ENCODE data around the gene HS2ST1.
"Not testable (repeated sequence)": the region's sequence is repeated elsewhere in the genome, so short reads cannot be mapped to it uniquely, and the experiment has no call there.

The HS2ST1 gene

GRCh38 chr1:86970938-86971337, 56.5 kb downstream of the HS2ST1 start:
- no CpG with 5 or more reads among the region's 2 CpGs for WGBS (ENCODE audit: insufficient coverage, insufficient read length)
- Histone ChIP-seq H3K27ac (ENCODE audit: low read length) (no peak overlapping the region), H3K4me1 (ENCODE audit: control insufficient read depth, insufficient read depth, low read length) (no peaks in the 10 kb centered on the region)

DNA sequence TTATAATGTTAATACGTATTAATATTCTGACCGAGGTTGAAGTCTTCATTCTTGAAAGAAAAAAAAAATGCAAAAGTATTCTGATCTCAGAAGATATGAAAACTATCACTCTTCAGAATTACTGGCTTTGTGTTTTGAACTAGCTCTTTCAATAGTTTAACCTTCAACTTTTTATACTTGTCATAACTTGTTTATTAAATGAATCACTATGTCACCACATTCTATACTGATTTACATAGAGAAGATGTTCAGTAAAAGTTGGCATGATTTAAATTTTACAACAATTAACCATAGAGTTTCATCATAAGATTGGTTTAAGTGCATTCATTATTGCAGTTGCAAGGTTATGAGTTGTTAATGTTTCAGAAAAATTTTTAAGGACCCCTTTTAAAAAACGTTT, 57.3 kb downstream of the HS2ST1 start:
- no peaks in the 10 kb centered on the region for H3K36me3 ChIP-seq (ENCODE audit: control insufficient read depth, insufficient read depth, low read length)
- H3K27ac ChIP-seq (ENCODE audit: low read length): no peak overlapping the region
- 100% methylated on average over 1 of the region's 3 CpGs for WGBS (ENCODE audit: insufficient coverage, insufficient read length)
- H3K27me3 ChIP-seq (ENCODE audit: control insufficient read depth, insufficient read depth, low read length): no peaks in the 10 kb centered on the region
- no peaks in the 10 kb centered on the region for H3K4me1 ChIP-seq (ENCODE audit: control insufficient read depth, insufficient read depth, low read length)
- H3K9me3 ChIP-seq (ENCODE audit: control insufficient read depth, insufficient read depth, low read length): no peaks in the 10 kb centered on the region
- DNase-seq (ENCODE audit: low read depth, low spot score): no peak
- no peak overlapping the region for H3K4me3 ChIP-seq (ENCODE audit: low read length)

More at GRCh38 chr1:86970938-86971337, 56.5 kb downstream of the HS2ST1 start:
- no peaks in the 10 kb centered on the region for H3K27me3 ChIP-seq (ENCODE audit: control insufficient read depth, insufficient read depth, low read length)
- H3K4me3 ChIP-seq (ENCODE audit: low read length): no peak overlapping the region
- no peaks in the 10 kb centered on the region for H3K9me3 ChIP-seq (ENCODE audit: control insufficient read depth, insufficient read depth, low read length)
- DNase-seq (ENCODE audit: low read depth, low spot score): no peak
- H3K36me3 ChIP-seq (ENCODE audit: control insufficient read depth, insufficient read depth, low read length): no peaks in the 10 kb centered on the region

- WGBS (ENCODE audit: insufficient coverage, insufficient read length): no CpG with 5 or more reads among the region's 2 CpGs
- DNase-seq (ENCODE audit: low read depth, low spot score): no peak
- Histone ChIP-seq H3K27me3 (ENCODE audit: control insufficient read depth, insufficient read depth, low read length) (no peaks in the 10 kb centered on the region), H3K9me3 (ENCODE audit: control insufficient read depth, insufficient read depth, low read length) (no peaks in the 10 kb centered on the region), H3K4me3 (ENCODE audit: low read length) (no peak overlapping the region), H3K36me3 (ENCODE audit: control insufficient read depth, insufficient read depth, low read length) (no peaks in the 10 kb centered on the region), H3K4me1 (ENCODE audit: control insufficient read depth, insufficient read depth, low read length) (no peaks in the 10 kb centered on the region), H3K27ac (ENCODE audit: low read length) (no peak overlapping the region)
Measured at GRCh38 chr1:86972262-86972661, 57.8 kb downstream of the HS2ST1 start.

DNA sequence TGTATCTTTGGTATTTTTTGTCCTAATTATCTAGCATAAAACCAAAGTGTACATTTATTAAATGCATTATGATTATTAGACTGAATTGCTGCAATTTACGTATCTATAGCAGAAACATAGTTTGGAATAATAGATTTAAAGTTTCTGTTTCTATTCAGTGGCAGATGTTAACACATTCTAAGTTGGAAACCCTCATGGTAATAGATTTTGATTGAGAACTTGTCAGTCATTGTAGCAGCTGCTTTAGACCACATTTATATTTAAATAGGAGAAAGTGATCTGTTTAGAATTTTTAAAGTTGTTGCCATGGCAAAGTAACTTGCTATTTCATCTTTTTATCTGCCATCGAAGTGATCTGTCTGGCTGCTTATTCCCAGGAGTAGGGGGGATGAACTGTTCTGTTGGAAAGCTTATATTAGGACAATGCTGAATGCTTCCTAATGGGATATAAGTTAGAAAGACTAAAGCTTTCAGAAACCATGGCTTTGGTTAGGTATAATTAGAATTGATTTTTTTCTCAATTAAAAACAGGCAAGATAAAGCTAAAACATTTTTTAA, 61.6 kb downstream of the HS2ST1 start:
- no peak overlapping the region for H3K27ac ChIP-seq (ENCODE audit: low read length)
- WGBS (ENCODE audit: insufficient coverage, insufficient read length): no CpG with 5 or more reads among the region's 2 CpGs

GRCh38 chr1:86976664-86977063, 62.2 kb downstream of the HS2ST1 start:
- H3K4me3 ChIP-seq (ENCODE audit: low read length): no peak overlapping the region
- H3K27me3 ChIP-seq (ENCODE audit: control insufficient read depth, insufficient read depth, low read length): no peaks in the 10 kb centered on the region
- H3K36me3 ChIP-seq (ENCODE audit: control insufficient read depth, insufficient read depth, low read length): no peaks in the 10 kb centered on the region
- H3K9me3 ChIP-seq (ENCODE audit: control insufficient read depth, insufficient read depth, low read length): no peaks in the 10 kb centered on the region
- DNase-seq (ENCODE audit: low read depth, low spot score): no peak
- no peak overlapping the region for H3K27ac ChIP-seq (ENCODE audit: low read length)
- no peaks in the 10 kb centered on the region for H3K4me1 ChIP-seq (ENCODE audit: control insufficient read depth, insufficient read depth, low read length)

More for the DNA sequence above, 61.6 kb downstream of the HS2ST1 start:
- no peaks in the 10 kb centered on the region for H3K4me1 ChIP-seq (ENCODE audit: control insufficient read depth, insufficient read depth, low read length)
- H3K36me3 ChIP-seq (ENCODE audit: control insufficient read depth, insufficient read depth, low read length): no peaks in the 10 kb centered on the region
- no peak for DNase-seq (ENCODE audit: low read depth, low spot score)
- H3K4me3 ChIP-seq (ENCODE audit: low read length): no peak overlapping the region
- no peaks in the 10 kb centered on the region for H3K27me3 ChIP-seq (ENCODE audit: control insufficient read depth, insufficient read depth, low read length)
- H3K9me3 ChIP-seq (ENCODE audit: control insufficient read depth, insufficient read depth, low read length): no peaks in the 10 kb centered on the region

DNA sequence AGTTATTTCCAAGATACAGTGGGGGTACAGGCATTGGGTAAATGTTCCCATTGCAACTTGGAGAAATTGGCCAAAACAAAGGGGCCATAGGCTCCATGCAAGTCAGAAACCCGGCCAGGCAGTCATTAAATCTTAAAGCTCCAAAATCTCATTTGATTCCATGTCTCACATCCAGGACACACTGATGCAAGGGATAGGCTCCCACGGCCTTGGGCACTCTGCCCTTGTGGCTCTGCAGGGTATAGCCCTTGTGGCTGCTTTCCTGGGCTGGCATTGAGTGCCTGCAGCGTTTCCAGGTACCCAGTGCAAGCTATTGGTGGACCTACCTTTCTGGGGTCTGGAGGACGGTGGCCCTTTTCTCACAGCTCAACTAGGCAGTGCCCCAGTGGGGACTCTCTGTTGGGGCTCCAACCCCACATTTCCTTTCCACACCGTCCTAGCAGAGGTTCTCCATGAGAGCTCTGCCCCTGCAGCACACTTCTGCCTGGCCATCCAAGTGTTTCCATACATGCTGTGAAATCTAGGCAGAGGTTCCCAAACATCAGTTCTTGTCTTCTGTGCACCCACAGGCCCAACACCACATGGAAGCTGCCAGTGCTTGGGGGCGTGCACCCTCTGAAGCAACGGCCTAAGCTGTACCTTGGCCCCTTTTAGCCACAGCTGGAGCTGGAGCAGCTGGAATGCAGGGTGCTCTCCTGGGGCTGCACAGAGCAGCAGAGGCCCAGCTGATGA, 67.2 kb downstream of the HS2ST1 start:
- H3K27me3 ChIP-seq (ENCODE audit: control insufficient read depth, insufficient read depth, low read length): no peaks in the 10 kb centered on the region
- no peak overlapping the region for H3K27ac ChIP-seq (ENCODE audit: low read length)
- no peaks in the 10 kb centered on the region for H3K9me3 ChIP-seq (ENCODE audit: control insufficient read depth, insufficient read depth, low read length)
- H3K4me3 ChIP-seq (ENCODE audit: low read length): no peak overlapping the region
- no CpG with 5 or more reads among the region's 7 CpGs for WGBS (ENCODE audit: insufficient coverage, insufficient read length)
- DNase-seq (ENCODE audit: low read depth, low spot score): no peak
- H3K36me3 ChIP-seq (ENCODE audit: control insufficient read depth, insufficient read depth, low read length): no peaks in the 10 kb centered on the region
- H3K4me1 ChIP-seq (ENCODE audit: control insufficient read depth, insufficient read depth, low read length): no peaks in the 10 kb centered on the region

GRCh38 chr1:86983677-86984076, 69.2 kb downstream of the HS2ST1 start:
- H3K27ac ChIP-seq (ENCODE audit: low read length); H3K4me1 ChIP-seq (ENCODE audit: control insufficient read depth, insufficient read depth, low read length); DNase-seq (ENCODE audit: low read depth, low spot score); H3K4me3 ChIP-seq (ENCODE audit: low read length); H3K27me3 ChIP-seq (ENCODE audit: control insufficient read depth, insufficient read depth, low read length); H3K9me3 ChIP-seq (ENCODE audit: control insufficient read depth, insufficient read depth, low read length); H3K36me3 ChIP-seq (ENCODE audit: control insufficient read depth, insufficient read depth, low read length): not testable (repeated sequence)
- whole genome bisulfite sequencing (ENCODE audit: insufficient coverage, insufficient read length): no CpG with 5 or more reads among the region's 12 CpGs

DNA sequence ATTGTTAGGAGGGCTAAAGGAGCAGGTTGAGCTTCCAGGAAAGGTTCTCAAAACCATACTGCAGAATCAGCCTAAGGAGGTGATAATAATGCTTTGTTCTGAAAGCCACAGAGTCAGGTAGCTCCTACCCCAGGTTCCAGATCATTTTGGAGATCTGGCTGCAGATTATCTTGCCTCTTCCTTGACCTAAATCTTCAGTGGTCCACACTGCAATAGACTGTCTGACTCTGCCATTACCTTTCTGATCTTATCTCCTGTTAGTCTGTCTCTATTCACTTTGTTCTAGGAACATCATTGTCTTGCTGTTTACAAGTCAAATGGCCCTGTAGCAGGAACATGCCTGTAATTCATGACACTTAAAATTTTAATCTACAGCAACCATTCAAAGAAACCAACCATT, 73.0 kb downstream of the HS2ST1 start:
- Histone ChIP-seq H3K27ac (ENCODE audit: low read length) (no peak overlapping the region), H3K36me3 (ENCODE audit: control insufficient read depth, insufficient read depth, low read length) (no peaks in the 10 kb centered on the region), H3K4me3 (ENCODE audit: low read length) (no peak overlapping the region), H3K27me3 (ENCODE audit: control insufficient read depth, insufficient read depth, low read length) (no peaks in the 10 kb centered on the region), H3K9me3 (ENCODE audit: control insufficient read depth, insufficient read depth, low read length) (no peaks in the 10 kb centered on the region), H3K4me1 (ENCODE audit: control insufficient read depth, insufficient read depth, low read length) (no peaks in the 10 kb centered on the region)
- DNase-seq (ENCODE audit: low read depth, low spot score): no peak

DNA sequence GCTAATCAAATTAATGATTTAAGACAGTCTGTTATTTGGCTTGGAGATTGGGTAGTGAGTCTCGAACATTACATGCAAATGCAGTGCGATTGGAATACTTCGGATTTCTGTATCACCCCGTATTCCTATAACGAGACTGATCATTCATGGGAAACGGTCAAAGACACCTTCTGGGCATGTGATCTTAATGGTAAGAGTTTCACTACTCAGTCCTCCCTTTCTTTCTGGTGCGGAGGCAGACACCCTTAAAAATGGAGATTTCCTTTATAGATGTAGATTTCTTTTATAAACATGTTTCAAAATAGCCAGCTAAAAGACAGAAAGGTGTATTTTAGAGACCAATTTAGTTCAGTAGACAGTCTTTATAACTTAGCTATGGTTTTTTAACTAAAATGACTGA, 74.4 kb downstream of the HS2ST1 start:
- no peaks in the 10 kb centered on the region for H3K9me3 ChIP-seq (ENCODE audit: control insufficient read depth, insufficient read depth, low read length)
- no peaks in the 10 kb centered on the region for H3K4me1 ChIP-seq (ENCODE audit: control insufficient read depth, insufficient read depth, low read length)
- no peaks in the 10 kb centered on the region for H3K27me3 ChIP-seq (ENCODE audit: control insufficient read depth, insufficient read depth, low read length)
- no peak for DNase-seq (ENCODE audit: low read depth, low spot score)
- H3K27ac ChIP-seq (ENCODE audit: low read length): no peak overlapping the region
- WGBS (ENCODE audit: insufficient coverage, insufficient read length): no CpG with 5 or more reads among the region's 7 CpGs
- no peak overlapping the region for H3K4me3 ChIP-seq (ENCODE audit: low read length)
- no peaks in the 10 kb centered on the region for H3K36me3 ChIP-seq (ENCODE audit: control insufficient read depth, insufficient read depth, low read length)

DNA sequence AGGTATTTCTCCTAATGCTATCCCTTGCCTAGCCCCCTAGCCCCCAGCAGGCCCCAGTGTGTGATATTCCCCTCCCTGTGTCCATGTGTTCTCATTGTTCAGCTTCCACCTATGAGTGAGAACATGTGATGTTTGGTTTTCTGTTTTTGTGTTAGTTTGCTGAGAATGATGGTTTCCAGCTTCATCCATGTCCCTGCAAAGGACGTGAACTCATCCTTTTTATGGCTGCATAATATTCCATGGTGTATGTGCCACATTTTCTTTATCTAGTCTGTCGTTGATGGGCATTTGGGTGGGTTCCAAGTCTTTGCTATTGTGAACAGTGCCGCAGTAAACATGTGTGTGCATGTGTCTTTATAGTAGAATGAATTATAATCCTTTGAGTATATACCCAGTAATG, 75.3 kb downstream of the HS2ST1 start:
- H3K9me3 ChIP-seq (ENCODE audit: control insufficient read depth, insufficient read depth, low read length); DNase-seq (ENCODE audit: low read depth, low spot score); H3K27me3 ChIP-seq (ENCODE audit: control insufficient read depth, insufficient read depth, low read length); H3K27ac ChIP-seq (ENCODE audit: low read length); H3K36me3 ChIP-seq (ENCODE audit: control insufficient read depth, insufficient read depth, low read length); H3K4me3 ChIP-seq (ENCODE audit: low read length); H3K4me1 ChIP-seq (ENCODE audit: control insufficient read depth, insufficient read depth, low read length): not testable (repeated sequence)
- WGBS (ENCODE audit: insufficient coverage, insufficient read length): no CpG with 5 or more reads among the region's 3 CpGs

DNA sequence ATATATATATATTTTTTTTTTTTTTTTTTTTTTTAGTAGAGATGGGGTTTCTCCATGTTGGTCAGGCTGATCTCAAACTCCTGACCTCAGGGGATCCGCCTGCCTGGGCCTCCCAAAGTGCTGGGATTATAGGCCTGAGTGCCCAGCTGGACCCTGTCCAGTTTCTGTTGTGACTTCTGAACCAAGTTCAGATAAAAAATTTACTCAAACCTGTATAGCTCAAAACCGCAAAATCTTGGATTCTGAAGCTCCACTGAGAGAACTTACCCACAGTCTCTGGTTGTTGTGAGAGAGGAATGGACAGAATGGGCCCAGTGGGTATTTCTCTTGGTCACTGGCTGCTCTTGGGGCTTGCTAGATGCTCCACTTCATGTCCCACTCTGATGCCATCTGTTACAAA, 76.4 kb downstream of the HS2ST1 start:
- WGBS (ENCODE audit: insufficient coverage, insufficient read length): no CpG with 5 or more reads among the region's 2 CpGs
- no peak overlapping the region for H3K27ac ChIP-seq (ENCODE audit: low read length)
- H3K4me3 ChIP-seq (ENCODE audit: low read length): no peak overlapping the region
- H3K36me3 ChIP-seq (ENCODE audit: control insufficient read depth, insufficient read depth, low read length): no peaks in the 10 kb centered on the region
- DNase-seq (ENCODE audit: low read depth, low spot score): no peak
- H3K9me3 ChIP-seq (ENCODE audit: control insufficient read depth, insufficient read depth, low read length): no peaks in the 10 kb centered on the region
- no peaks in the 10 kb centered on the region for H3K4me1 ChIP-seq (ENCODE audit: control insufficient read depth, insufficient read depth, low read length)
- no peaks in the 10 kb centered on the region for H3K27me3 ChIP-seq (ENCODE audit: control insufficient read depth, insufficient read depth, low read length)
